WTC11 (cell line): ENCODE data around the gene OPTC.

Source experiments
- GABPB1 ChIP-seq: sonication (generic); formaldehyde crosslinking; IDR thresholded peaks from 2 replicates; pipeline ENCODE4 v1.8.1; 2023; ENCODE audit warnings: mild to moderate bottlenecking, missing genetic modification reagents
- IRF1 ChIP-seq: sonication (generic); formaldehyde crosslinking; IDR thresholded peaks from 2 replicates; pipeline ENCODE4 v1.8.0; 2023; ENCODE audit warnings: missing genetic modification reagents
- NFYB ChIP-seq: sonication (generic); formaldehyde crosslinking; conservative IDR thresholded peaks from 2 replicates; pipeline ENCODE4 v1.8.0; 2022; ENCODE audit warnings: low read depth, missing genetic modification reagents
- TEAD4 ChIP-seq: sonication (generic); formaldehyde crosslinking; IDR thresholded peaks from 2 replicates; pipeline ENCODE4 v1.8.0; 2022; ENCODE audit warnings: mild to moderate bottlenecking, missing genetic modification reagents
- ZNF512 ChIP-seq: sonication (generic); formaldehyde crosslinking; IDR thresholded peaks from 2 replicates; pipeline ENCODE4 v1.8.1; 2022; ENCODE audit warnings: missing genetic modification reagents, borderline replicate concordance
- TF ChIP-seq, protein P1 (sequence below): sonication (generic); formaldehyde crosslinking; IDR thresholded peaks from 2 replicates; pipeline ENCODE4 v1.8.1; 2023; ENCODE audit warnings: mild to moderate bottlenecking, missing genetic modification reagents, moderate library complexity
- TF ChIP-seq, protein P2 (sequence below): fragments of 200-600 bp; IDR thresholded peaks from 2 replicates; pipeline ENCODE4 v1.8.0; 2022; ENCODE audit warnings: antibody characterized with exemption
- TF ChIP-seq, protein P3 (sequence below): sonication (generic); formaldehyde crosslinking; IDR thresholded peaks from 2 replicates; pipeline ENCODE4 v1.8.1; 2023; ENCODE audit warnings: mild to moderate bottlenecking, moderate library complexity, missing genetic modification reagents

GRCh38 chr1:203475012-203475981 lies 18.7 kb upstream of the OPTC start, which contains the start of gene PRELP:
- no peak for TF ChIP-seq GABPB1 (CRISPR knock-in tag)
- TF ChIP-seq, protein P1, sequence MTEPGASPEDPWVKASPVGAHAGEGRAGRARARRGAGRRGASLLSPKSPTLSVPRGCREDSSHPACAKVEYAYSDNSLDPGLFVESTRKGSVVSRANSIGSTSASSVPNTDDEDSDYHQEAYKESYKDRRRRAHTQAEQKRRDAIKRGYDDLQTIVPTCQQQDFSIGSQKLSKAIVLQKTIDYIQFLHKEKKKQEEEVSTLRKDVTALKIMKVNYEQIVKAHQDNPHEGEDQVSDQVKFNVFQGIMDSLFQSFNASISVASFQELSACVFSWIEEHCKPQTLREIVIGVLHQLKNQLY (CRISPR knock-in tag): no peak
- TF ChIP-seq ZNF512 (CRISPR knock-in tag): no peak
- TF ChIP-seq, protein P2, sequence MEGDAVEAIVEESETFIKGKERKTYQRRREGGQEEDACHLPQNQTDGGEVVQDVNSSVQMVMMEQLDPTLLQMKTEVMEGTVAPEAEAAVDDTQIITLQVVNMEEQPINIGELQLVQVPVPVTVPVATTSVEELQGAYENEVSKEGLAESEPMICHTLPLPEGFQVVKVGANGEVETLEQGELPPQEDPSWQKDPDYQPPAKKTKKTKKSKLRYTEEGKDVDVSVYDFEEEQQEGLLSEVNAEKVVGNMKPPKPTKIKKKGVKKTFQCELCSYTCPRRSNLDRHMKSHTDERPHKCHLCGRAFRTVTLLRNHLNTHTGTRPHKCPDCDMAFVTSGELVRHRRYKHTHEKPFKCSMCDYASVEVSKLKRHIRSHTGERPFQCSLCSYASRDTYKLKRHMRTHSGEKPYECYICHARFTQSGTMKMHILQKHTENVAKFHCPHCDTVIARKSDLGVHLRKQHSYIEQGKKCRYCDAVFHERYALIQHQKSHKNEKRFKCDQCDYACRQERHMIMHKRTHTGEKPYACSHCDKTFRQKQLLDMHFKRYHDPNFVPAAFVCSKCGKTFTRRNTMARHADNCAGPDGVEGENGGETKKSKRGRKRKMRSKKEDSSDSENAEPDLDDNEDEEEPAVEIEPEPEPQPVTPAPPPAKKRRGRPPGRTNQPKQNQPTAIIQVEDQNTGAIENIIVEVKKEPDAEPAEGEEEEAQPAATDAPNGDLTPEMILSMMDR: no peak
- no peak for TF ChIP-seq TEAD4
- TF ChIP-seq IRF1 (CRISPR knock-in tag): no peak
- TF ChIP-seq NFYB (CRISPR knock-in tag): no peak
- TF ChIP-seq, protein P3, sequence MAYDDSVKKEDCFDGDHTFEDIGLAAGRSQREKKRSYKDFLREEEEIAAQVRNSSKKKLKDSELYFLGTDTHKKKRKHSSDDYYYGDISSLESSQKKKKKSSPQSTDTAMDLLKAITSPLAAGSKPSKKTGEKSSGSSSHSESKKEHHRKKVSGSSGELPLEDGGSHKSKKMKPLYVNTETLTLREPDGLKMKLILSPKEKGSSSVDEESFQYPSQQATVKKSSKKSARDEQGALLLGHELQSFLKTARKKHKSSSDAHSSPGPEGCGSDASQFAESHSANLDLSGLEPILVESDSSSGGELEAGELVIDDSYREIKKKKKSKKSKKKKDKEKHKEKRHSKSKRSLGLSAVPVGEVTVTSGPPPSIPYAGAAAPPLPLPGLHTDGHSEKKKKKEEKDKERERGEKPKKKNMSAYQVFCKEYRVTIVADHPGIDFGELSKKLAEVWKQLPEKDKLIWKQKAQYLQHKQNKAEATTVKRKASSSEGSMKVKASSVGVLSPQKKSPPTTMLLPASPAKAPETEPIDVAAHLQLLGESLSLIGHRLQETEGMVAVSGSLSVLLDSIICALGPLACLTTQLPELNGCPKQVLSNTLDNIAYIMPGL (CRISPR knock-in tag): no peak
